ENCODE results near the gene EPC2. TPM values are rescaled to one million over a fixed set of nuclear protein-coding genes. Genes with fewer than 3 reads are reported as not detected.
A peak's percentile ranks its signal among the peaks of the same experiment; 100 is the strongest.

EPC2 gene
- polyA plus RNA-seq, 3 donors = 1.4 to 19.2 (median 2.0) TPM

- H3K9ac ChIP-seq (ENCODE audit: insufficient read depth, low read length, poor library complexity, severe bottlenecking) = no peak overlapping the region
- H3K27ac Mint-ChIP-seq = peak overlapping the region in 4 of 7 donors; percentile 23 to 77 (median 56)
- H3K4me2 ChIP-seq (replicated peaks; ENCODE audit: extremely low read depth, low read length, poor library complexity, severe bottlenecking) = no peak overlapping the region
- no peak overlapping the region for H2AFZ ChIP-seq (ENCODE audit: insufficient read depth, low read depth, low read length, poor library complexity, severe bottlenecking)
- H3K4me3 ChIP-seq (replicated peaks in 1 of 3; ENCODE audit: low read depth in 2 of 3, low read length in 3 of 3) = no peak overlapping the region
- H3K4me3 Mint-ChIP-seq = no peak overlapping the region
- no peak for TF ChIP-seq CTCF (IDR thresholded peaks at IDR 0.05)
- no peaks in the 10 kb centered on the region for H3K9me3 ChIP-seq (replicated peaks in 1 of 2; ENCODE audit: control insufficient read depth in 1 of 2, insufficient read depth in 1 of 2, low read length in 2 of 2)
- 100% methylated on average over 2 of the region's 6 CpGs for WGBS (ENCODE audit: insufficient coverage)
- H3K4me1 ChIP-seq (ENCODE audit: control insufficient read depth in 1 of 2, insufficient read depth in 2 of 2, low read length in 2 of 2) = peaks cover 24 to 31% of the 10 kb centered on the region in 2 donors
- H3K9me3 Mint-ChIP-seq = no peaks in the 10 kb centered on the region
- peaks cover 0 to 3% (median 1%) of the 10 kb centered on the region in 3 donors for H3K27me3 Mint-ChIP-seq (ENCODE audit: low read depth in 3 of 3)
- peaks cover 0 to 2% of the 10 kb centered on the region in 2 donors for H3K36me3 Mint-ChIP-seq
- intact Hi-C loops (cut with micrococcal nuclease) = no loop called here
- H3K27ac ChIP-seq (ENCODE audit: low read depth in 1 of 2, low read length in 2 of 2) = no peak overlapping the region
- H4K20me1 ChIP-seq (ENCODE audit: insufficient read depth, low read length) = peaks cover 99% of the 10 kb centered on the region
- peaks cover 68% of the 10 kb centered on the region for H3K4me1 Mint-ChIP-seq
- H3K79me2 ChIP-seq (ENCODE audit: insufficient read depth, low read length) = peaks cover 100% of the 10 kb centered on the region
- no peaks in the 10 kb centered on the region for H3K27me3 ChIP-seq (ENCODE audit: control insufficient read depth in 2 of 2, insufficient read depth in 2 of 2, low read length in 2 of 2)
- H3K36me3 ChIP-seq (replicated peaks in 1 of 2; ENCODE audit: control insufficient read depth in 1 of 2, insufficient read depth in 2 of 2, low read length in 2 of 2) = no peaks in the 10 kb centered on the region
- DNase-seq = no peak
These were observed 9.9 kb downstream of the EPC2 start for GRCh38 chr2:148654435-148654834.

GRCh38 chr2:148656516-148656915 is 12.0 kb downstream of the EPC2 start:
- Histone ChIP-seq H3K79me2 (ENCODE audit: insufficient read depth, low read length) (peaks cover 100% of the 10 kb centered on the region), H3K4me1 (ENCODE audit: control insufficient read depth in 1 of 2, insufficient read depth in 2 of 2, low read length in 2 of 2) (peaks cover 22 to 33% of the 10 kb centered on the region in 2 donors), H3K27me3 (ENCODE audit: control insufficient read depth in 2 of 2, insufficient read depth in 2 of 2, low read length in 2 of 2) (no peaks in the 10 kb centered on the region), H3K4me3 (replicated peaks in 1 of 3; ENCODE audit: low read depth in 2 of 3, low read length in 3 of 3) (no peak overlapping the region), H3K4me2 (replicated peaks; ENCODE audit: extremely low read depth, low read length, poor library complexity, severe bottlenecking) (no peak overlapping the region), H3K36me3 (replicated peaks in 1 of 2; ENCODE audit: control insufficient read depth in 1 of 2, insufficient read depth in 2 of 2, low read length in 2 of 2) (no peaks in the 10 kb centered on the region), H3K9me3 (replicated peaks in 1 of 2; ENCODE audit: control insufficient read depth in 1 of 2, insufficient read depth in 1 of 2, low read length in 2 of 2) (no peaks in the 10 kb centered on the region), H2AFZ (ENCODE audit: insufficient read depth, low read depth, low read length, poor library complexity, severe bottlenecking) (no peak overlapping the region), H3K27ac (ENCODE audit: low read depth in 1 of 2, low read length in 2 of 2) (peak overlapping the region in 1 of 2 donors; percentile 2), H4K20me1 (ENCODE audit: insufficient read depth, low read length) (peaks cover 98% of the 10 kb centered on the region), H3K9ac (ENCODE audit: insufficient read depth, low read length, poor library complexity, severe bottlenecking) (no peak overlapping the region)
- Mint-ChIP-seq H3K36me3 (peaks cover 0 to 2% of the 10 kb centered on the region in 2 donors), H3K4me3 (no peak overlapping the region), H3K9me3 (no peaks in the 10 kb centered on the region), H3K4me1 (peaks cover 67% of the 10 kb centered on the region), H3K27me3 (ENCODE audit: low read depth in 3 of 3) (peaks cover 0 to 3% (median 1%) of the 10 kb centered on the region in 3 donors), H3K27ac (peak overlapping the region in 1 of 7 donors; percentile 14)
- no peak for DNase-seq
- TF ChIP-seq CTCF (IDR thresholded peaks at IDR 0.05) = no peak
- no CpG with 5 or more reads among the region's 1 CpG for WGBS (ENCODE audit: insufficient coverage)
- intact Hi-C loops (cut with micrococcal nuclease) = no loop called here
